ENCODE measurements around the gene TNFSF8.

The TNFSF8 gene

GRCh38 chr9:114909661-114910060, 20.7 kb downstream of the TNFSF8 start:
- Mint-ChIP-seq H3K4me3 (no peak overlapping the region), H3K9me3 (no peaks in the 10 kb centered on the region), H3K36me3 (ENCODE audit: low read depth) (no peaks in the 10 kb centered on the region), H3K4me1 (peaks cover 33% of the 10 kb centered on the region), H3K27ac (no peak overlapping the region), H3K27me3 (ENCODE audit: low read depth, poor library complexity) (peaks cover 12% of the 10 kb centered on the region)
- TF ChIP-seq, protein P1, sequence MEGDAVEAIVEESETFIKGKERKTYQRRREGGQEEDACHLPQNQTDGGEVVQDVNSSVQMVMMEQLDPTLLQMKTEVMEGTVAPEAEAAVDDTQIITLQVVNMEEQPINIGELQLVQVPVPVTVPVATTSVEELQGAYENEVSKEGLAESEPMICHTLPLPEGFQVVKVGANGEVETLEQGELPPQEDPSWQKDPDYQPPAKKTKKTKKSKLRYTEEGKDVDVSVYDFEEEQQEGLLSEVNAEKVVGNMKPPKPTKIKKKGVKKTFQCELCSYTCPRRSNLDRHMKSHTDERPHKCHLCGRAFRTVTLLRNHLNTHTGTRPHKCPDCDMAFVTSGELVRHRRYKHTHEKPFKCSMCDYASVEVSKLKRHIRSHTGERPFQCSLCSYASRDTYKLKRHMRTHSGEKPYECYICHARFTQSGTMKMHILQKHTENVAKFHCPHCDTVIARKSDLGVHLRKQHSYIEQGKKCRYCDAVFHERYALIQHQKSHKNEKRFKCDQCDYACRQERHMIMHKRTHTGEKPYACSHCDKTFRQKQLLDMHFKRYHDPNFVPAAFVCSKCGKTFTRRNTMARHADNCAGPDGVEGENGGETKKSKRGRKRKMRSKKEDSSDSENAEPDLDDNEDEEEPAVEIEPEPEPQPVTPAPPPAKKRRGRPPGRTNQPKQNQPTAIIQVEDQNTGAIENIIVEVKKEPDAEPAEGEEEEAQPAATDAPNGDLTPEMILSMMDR (IDR thresholded peaks at IDR 0.05), result no peak
- no peak for DNase-seq

- H3K4me1 Mint-ChIP-seq, result peaks cover 33% of the 10 kb centered on the region
- no peaks in the 10 kb centered on the region for H3K9me3 Mint-ChIP-seq
- TF ChIP-seq, protein P1 (IDR thresholded peaks at IDR 0.05), result no peak
- H3K27me3 Mint-ChIP-seq (ENCODE audit: low read depth, poor library complexity), result peaks cover 9% of the 10 kb centered on the region
- H3K4me3 Mint-ChIP-seq, result no peak overlapping the region
- no peak overlapping the region for H3K27ac Mint-ChIP-seq
- no peak for DNase-seq
- no peaks in the 10 kb centered on the region for H3K36me3 Mint-ChIP-seq (ENCODE audit: low read depth)
Observed at GRCh38 chr9:114908805-114909448, 21.5 kb downstream of the TNFSF8 start.

- Mint-ChIP-seq H3K4me3 (no peak overlapping the region), H3K27ac (peak overlapping the region; percentile 44), H3K36me3 (ENCODE audit: low read depth) (no peaks in the 10 kb centered on the region), H3K4me1 (peaks cover 33% of the 10 kb centered on the region), H3K27me3 (ENCODE audit: low read depth, poor library complexity) (peaks cover 6% of the 10 kb centered on the region), H3K9me3 (no peaks in the 10 kb centered on the region)
- no peak for DNase-seq
- TF ChIP-seq, protein P1 (IDR thresholded peaks at IDR 0.05), result no peak
Observed at GRCh38 chr9:114908104-114908622, 22.2 kb downstream of the TNFSF8 start.

GRCh38 chr9:114906922-114907571, 23.3 kb downstream of the TNFSF8 start:
- DNase-seq, result peak; percentile 38
- H3K36me3 Mint-ChIP-seq (ENCODE audit: low read depth), result no peaks in the 10 kb centered on the region
- H3K9me3 Mint-ChIP-seq, result no peaks in the 10 kb centered on the region
- TF ChIP-seq, protein P1 (IDR thresholded peaks at IDR 0.05), result peak; percentile 58
- peaks cover 33% of the 10 kb centered on the region for H3K4me1 Mint-ChIP-seq
- H3K27ac Mint-ChIP-seq, result no peak overlapping the region
- H3K4me3 Mint-ChIP-seq, result no peak overlapping the region
- peaks cover 6% of the 10 kb centered on the region for H3K27me3 Mint-ChIP-seq (ENCODE audit: low read depth, poor library complexity)

DNA sequence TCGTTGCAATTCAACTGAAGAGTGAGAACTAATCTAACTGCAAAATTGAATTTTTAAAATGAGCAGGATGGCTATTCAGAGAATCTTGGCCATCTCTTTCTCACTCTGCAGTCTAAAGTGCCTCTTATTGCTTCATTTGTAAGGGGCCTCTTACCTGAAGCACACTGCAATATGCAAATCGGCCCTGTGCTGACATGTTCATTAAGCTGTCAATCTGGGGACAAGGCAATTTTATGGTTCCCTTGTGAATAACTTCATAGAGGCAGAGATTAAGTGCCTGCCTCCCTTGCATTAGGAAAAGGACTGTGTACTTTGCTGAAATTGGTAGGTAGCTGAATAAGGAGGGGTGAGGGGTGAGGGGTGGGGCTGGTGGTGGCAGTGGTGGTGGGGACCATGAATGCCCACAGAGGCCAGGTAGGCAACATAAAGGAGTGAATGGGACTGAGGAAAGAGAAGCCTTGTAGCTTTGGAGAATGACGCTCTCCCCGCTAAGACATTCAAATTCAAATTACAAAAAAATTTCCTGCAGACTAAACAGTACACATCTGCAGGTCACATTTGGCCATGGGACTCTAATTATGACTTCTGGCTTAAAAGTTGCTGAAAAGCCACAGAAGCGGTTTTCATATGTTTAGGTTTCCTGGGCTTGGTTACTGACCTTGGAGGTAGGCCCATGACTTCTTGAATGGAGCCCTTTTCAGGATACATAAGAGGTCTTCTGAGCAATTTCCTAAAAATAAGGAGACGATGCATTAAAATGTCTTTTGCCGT, 25.0 kb downstream of the TNFSF8 start:
- Mint-ChIP-seq H3K27ac (no peak overlapping the region), H3K27me3 (ENCODE audit: low read depth, poor library complexity) (peaks cover 8% of the 10 kb centered on the region), H3K36me3 (ENCODE audit: low read depth) (no peaks in the 10 kb centered on the region), H3K4me3 (no peak overlapping the region), H3K4me1 (peaks cover 38% of the 10 kb centered on the region), H3K9me3 (no peaks in the 10 kb centered on the region)
- DNase-seq, result no peak
- TF ChIP-seq, protein P1 (IDR thresholded peaks at IDR 0.05), result no peak

Measured in nephron progenitor cell (in vitro differentiated cells).